HG03095 (cell line): ENCODE data around the gene ESYT1.

Experiments
- ATAC-seq: cut with Tn5 transposase; IDR thresholded peaks from one replicate; pipeline ENCODE4 v1.9.1; 2021; ENCODE audit warnings: moderate library complexity; ENCODE audit not compliant: unreplicated experiment

Gene ESYT1

DNA sequence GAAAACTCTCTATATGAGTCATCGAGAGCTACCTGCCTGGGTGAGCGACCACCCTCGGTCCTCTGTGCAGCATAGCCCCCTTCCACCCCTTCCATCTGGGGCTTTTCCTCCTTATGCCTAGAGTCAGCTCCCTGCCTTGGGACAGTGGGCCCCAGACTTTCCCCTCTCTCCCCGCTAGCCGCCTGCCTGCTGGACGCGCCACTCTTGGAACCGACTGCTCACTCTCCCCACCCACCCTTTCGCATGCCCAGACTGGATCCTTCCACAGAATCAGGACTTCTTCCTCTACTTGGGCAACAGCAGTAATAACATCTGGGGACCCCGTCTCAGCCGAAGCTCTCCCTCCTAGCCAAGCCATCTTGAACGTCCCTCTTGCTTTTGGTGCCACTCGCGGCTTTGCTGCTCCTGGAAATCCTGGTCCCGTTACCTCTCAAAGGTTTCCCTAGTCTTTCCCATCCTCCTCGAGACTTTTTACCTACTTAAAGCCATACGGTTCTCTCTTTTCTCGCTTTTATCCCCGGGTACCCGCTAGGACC lies 671 bp downstream of the ESYT1 start:
- no peak for ATAC-seq

GRCh38 chr12:56129206-56129941 lies 1.3 kb downstream of the ESYT1 start:
- ATAC-seq = no peak

DNA sequence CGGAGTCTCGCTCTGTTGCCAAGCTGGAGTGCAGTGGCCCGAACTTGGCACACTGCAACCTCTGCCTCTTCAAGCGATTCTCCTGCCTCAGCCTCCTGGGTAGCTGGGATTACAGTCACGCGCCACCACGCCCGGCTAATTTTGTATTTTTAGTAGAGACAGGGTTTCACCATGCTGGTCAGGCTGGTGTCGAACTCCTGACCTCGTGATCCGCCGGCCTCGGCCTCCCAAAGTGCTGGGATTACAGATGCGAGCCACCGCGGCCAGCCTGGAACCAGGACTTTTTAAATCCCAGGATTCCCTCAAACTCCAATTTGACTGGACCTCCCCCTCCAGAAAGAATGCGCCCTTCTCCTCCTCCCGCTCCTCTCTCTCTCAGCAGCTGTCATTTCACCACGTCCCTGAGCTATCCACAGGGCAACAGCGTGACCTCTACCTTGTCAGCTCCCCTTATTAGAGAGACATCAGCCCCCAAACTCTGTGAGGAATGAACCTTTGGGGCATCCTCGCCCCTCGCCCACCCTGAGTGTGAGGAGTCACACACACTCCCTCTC lies 2.0 kb downstream of the ESYT1 start:
- no peak for ATAC-seq

GRCh38 chr12:56130876-56131275 lies 2.8 kb downstream of the ESYT1 start:
- ATAC-seq = no peak

DNA sequence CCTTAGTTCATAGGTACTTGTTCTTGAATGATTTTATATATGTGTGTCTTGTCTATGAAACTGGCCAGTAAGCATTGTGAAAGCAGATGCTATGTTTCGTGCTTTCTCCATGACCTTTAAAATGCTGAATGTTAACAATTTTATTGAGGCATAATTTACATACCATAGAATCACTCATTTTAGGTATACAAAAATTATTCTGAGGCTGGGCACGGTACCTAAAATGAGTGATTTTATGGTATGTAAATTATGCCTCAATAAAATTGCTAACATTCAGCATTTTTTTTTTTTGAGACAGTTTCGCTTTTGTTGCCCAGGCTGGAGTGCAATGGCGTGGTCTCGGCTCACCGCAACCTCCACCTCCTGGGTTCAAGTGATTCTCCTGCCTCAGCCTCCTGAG lies 6.8 kb downstream of the ESYT1 start:
- ATAC-seq = no peak

GRCh38 chr12:56137853-56138571 lies 9.9 kb downstream of the ESYT1 start:
- no peak for ATAC-seq

GRCh38 chr12:56141946-56142784 lies 14.1 kb downstream of the ESYT1 start:
- no peak for ATAC-seq

GRCh38 chr12:56143217-56143616 lies 15.2 kb downstream of the ESYT1 start:
- ATAC-seq = no peak

- ATAC-seq = no peak
Observed at GRCh38 chr12:56143870-56144269, 15.8 kb downstream of the ESYT1 start.

GRCh38 chr12:56145217-56145616 lies 17.1 kb downstream of the ESYT1 start:
- ATAC-seq = no peak

- ATAC-seq = no peak
Observed at GRCh38 chr12:56146492-56147460, 18.7 kb downstream of the ESYT1 start.

GRCh38 chr12:56150563-56150962 lies 22.5 kb downstream of the ESYT1 start:
- no peak for ATAC-seq

- ATAC-seq = peak; percentile 46
Observed at GRCh38 chr12:56151672-56152131, 23.6 kb downstream of the ESYT1 start.

DNA sequence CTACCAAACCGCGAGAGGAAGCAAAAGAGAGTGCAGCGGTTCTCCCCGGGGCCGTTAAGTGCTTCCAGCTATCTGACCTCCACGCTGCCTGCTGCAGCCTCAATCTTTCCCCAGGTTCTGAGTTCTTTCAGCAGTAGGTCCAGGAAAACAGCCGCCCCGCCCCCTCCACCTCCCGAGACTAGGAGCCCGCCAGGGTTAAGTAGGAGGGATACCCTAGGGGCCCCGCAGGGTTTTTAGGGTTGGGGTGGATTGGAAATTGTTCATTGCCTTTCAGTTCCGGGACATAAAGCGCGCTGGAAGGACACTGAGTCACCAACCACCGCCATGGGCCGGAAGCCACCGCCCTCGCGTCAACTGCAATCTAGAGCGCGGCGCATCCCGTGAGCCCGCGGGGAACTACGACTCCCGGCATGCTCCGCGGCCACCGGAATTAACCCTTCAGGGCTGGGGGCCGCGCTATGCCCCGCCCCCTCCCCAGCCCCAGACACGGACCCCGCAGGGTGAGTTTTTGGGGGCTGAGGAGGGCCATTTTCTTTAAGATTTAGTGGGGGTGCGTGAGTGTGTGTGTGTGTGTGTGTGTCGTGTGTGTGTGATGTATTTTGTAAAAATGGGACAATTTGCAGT lies 24.2 kb downstream of the ESYT1 start, which contains the start of gene MYL6B:
Gene MYL6B, plus strand, starts transcription at position 456 of the 624 bp plus-strand sequence. CDS start 1,332 bp downstream, outside the sequence.
- ATAC-seq = peak; percentile 87

DNA sequence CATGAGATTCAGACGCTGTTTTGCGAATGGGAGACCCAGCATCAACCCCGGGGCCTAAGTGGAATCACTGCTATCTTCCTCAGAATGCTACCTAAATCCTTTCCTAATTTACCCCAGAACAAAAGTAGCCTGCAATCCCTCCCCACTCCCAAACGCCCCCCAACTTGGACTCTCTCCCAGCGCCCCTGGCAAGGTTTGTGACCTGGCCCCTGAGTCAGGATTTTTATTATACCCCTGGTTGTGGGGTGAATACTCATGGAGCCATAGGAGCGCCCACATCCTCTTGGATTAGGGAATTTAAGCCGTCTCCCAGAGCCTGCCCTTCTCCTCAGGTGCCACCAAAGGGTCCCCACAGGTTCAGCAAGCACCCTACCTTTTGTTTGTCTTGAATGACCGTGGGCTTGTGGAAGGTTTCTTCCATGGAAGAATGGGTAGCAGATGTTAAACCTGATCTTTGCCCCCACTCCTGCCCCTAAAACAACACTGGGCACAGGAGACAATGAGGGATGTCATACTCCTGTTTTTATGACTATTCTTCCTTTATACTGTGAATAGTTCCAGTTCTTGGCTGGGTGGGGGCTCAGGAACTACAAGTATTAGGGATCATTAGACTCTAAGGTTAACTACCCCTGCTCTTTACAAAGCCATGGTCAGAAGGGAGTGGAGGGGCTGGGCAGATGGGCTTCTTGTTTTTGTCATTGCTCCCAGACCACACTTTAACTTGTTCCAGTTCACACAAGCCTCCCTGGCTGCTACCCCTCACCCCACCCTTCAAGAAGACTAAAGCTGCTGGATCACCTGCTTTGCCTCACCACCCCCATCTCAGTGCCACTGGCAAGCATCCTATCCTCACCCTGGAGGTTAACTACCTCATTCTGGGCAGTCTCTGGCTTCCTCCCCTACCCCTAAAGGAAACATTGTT lies 24.9 kb downstream of the ESYT1 start:
- no peak for ATAC-seq

DNA sequence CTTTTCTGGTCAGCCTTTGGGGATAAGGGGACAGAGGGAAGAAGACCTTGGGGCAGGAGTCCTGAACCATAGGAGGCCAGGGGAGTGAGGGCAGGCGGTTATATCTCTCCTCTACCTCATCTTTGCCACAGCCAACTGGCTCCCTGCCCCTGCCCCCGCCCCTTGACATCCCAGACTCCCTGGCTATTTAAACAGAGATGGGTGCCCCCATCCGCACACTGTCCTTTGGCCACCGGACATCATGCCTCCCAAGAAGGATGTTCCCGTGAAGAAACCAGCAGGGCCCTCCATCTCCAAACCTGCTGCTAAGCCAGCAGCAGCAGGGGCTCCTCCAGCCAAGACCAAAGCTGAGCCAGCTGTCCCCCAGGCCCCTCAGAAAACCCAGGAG lies 25.6 kb downstream of the ESYT1 start:
- no peak for ATAC-seq

DNA sequence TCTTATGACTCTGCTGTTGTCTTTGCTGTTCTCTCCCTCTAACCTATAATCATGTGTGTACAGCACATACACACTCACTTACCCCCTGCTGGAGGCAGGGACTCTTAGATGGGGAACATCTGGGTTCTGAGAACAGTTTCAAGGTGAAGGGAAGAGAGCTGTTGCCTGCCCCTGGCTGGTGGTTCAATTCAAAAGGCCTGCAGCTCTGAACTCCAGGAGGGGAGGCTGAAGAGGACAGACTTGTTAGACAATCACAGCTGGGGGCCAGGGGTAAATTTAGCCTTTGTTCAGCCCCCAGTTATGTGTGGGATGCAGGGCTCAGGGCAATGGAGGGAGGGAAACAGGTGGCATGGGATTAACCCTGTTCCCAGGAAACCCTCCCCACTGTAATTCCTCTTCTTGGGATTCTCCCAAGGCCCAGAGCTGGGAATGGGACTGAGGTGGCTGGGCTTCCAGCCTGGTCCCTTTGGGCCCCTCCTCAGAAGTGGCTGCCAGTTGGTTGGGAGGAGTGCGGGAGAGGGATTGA lies 26.2 kb downstream of the ESYT1 start:
- no peak for ATAC-seq

GRCh38 chr12:56154818-56155217 lies 26.8 kb downstream of the ESYT1 start:
- ATAC-seq = no peak
